ENCODE data around the gene GPR152.

DNA sequence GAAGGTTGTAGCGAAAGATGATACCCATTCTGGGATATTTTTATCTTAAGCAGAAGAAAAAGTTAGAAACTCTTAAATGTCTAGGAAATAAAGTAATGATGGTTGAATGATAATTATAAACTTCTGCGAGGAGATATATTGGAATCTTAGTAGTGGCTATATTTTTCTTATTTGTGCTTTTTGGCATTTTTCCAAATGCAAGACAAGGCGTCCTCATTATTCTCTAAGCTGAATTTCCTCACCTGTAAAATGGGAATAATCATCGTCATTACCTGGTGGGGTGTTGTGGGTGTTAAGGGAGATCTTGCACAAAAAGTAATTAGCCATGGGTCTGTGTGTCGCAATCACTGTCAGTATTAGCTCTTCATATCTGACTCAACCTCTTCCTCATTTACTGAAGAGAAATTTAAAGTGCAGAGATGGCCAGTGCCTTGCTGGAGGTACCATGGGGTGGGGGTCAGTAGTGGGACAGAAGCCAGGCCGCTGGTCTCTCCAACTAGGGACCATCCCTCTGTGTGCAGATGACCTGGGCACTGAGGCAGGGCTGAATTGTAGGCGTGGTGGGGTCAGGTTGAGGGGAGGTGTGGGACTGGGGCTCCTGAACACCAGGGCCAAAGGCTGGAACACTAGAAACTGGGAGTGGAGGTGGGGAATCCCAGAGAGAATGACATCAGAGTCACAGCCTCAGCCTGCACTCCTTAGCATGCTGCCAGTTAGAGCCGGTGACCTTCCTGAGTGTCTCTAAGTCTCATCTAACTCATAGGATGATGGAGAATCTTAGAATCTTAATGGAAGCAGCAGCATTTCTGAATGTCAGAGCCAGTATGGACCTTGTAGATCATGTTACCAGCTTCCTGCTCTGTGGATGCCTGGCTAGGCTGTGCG lies 48.5 kb upstream of the GPR152 start:
- TF ChIP-seq, protein P1, sequence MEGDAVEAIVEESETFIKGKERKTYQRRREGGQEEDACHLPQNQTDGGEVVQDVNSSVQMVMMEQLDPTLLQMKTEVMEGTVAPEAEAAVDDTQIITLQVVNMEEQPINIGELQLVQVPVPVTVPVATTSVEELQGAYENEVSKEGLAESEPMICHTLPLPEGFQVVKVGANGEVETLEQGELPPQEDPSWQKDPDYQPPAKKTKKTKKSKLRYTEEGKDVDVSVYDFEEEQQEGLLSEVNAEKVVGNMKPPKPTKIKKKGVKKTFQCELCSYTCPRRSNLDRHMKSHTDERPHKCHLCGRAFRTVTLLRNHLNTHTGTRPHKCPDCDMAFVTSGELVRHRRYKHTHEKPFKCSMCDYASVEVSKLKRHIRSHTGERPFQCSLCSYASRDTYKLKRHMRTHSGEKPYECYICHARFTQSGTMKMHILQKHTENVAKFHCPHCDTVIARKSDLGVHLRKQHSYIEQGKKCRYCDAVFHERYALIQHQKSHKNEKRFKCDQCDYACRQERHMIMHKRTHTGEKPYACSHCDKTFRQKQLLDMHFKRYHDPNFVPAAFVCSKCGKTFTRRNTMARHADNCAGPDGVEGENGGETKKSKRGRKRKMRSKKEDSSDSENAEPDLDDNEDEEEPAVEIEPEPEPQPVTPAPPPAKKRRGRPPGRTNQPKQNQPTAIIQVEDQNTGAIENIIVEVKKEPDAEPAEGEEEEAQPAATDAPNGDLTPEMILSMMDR (IDR thresholded peaks at IDR 0.05), result no peak
- TF ChIP-seq ZFX (IDR thresholded peaks at IDR 0.05; ENCODE audit: borderline replicate concordance), result no peak
